GM18907 (cell line): ENCODE results near the gene SUZ12.
"Not testable (repeated sequence)": the region's sequence is repeated elsewhere in the genome, so short reads cannot be mapped to it uniquely, and the experiment has no call there.

Experiments
- ATAC-seq: cut with Tn5 transposase; IDR thresholded peaks from one replicate; pipeline ENCODE4 v1.9.1; 2021; ENCODE audit warnings: mild to moderate bottlenecking, moderate library complexity; ENCODE audit not compliant: unreplicated experiment

The SUZ12 gene

GRCh38 chr17:32033812-32034211 lies 97.0 kb downstream of the SUZ12 start:
- not testable (repeated sequence) for ATAC-seq

GRCh38 chr17:32040246-32040645 lies 103.4 kb downstream of the SUZ12 start:
- not testable (repeated sequence) for ATAC-seq

GRCh38 chr17:32041306-32041875 lies 104.6 kb downstream of the SUZ12 start:
- not testable (repeated sequence) for ATAC-seq

GRCh38 chr17:32042266-32042665 lies 105.5 kb downstream of the SUZ12 start:
- not testable (repeated sequence) for ATAC-seq

- ATAC-seq, result not testable (repeated sequence)
Measured at GRCh38 chr17:32045611-32046010, 108.8 kb downstream of the SUZ12 start.

GRCh38 chr17:32047663-32048062 lies 110.9 kb downstream of the SUZ12 start:
- not testable (repeated sequence) for ATAC-seq
